Endothelial cell (in vitro differentiated cells): ENCODE data around the gene FHL1. TPM values are rescaled to one million over a fixed set of nuclear protein-coding genes. Genes with fewer than 3 reads are reported as not detected.

ENCODE experiments used
- DNase-seq: peaks from one replicate; pipeline ENCODE4 v3.0.0; 2021; ENCODE audit warnings: low spot score
- H3K27ac Mint-ChIP-seq: one replicate; pipeline ENCODE4 v1.8.0; 2021; ENCODE audit warnings: mixed read lengths, inconsistent platforms; ENCODE audit not compliant: unreplicated experiment
- H3K27me3 Mint-ChIP-seq: one replicate; pipeline ENCODE4 v1.8.0; 2021; ENCODE audit warnings: mild to moderate bottlenecking, moderate library complexity, mixed read lengths, inconsistent platforms; ENCODE audit not compliant: unreplicated experiment
- H3K36me3 Mint-ChIP-seq: one replicate; pipeline ENCODE4 v1.8.0; 2021; ENCODE audit warnings: mild to moderate bottlenecking, low read depth, mixed read lengths, inconsistent platforms; ENCODE audit not compliant: unreplicated experiment
- H3K4me1 Mint-ChIP-seq: one replicate; pipeline ENCODE4 v1.8.0; 2021; ENCODE audit warnings: mild to moderate bottlenecking, mixed read lengths, inconsistent platforms; ENCODE audit not compliant: unreplicated experiment
- H3K4me3 Mint-ChIP-seq: one replicate; pipeline ENCODE4 v1.8.0; 2021; ENCODE audit warnings: mild to moderate bottlenecking, mixed read lengths, inconsistent platforms; ENCODE audit not compliant: unreplicated experiment
- H3K9me3 Mint-ChIP-seq: one replicate; pipeline ENCODE4 v1.8.0; 2021; ENCODE audit warnings: mixed read lengths, inconsistent platforms; ENCODE audit not compliant: unreplicated experiment
- total RNA-seq: library from RNA; stranded (reverse); fragmentation: NEBNext Ultra II Directional; extraction: Animal tissue kit (Norgen Biotek cat#: 25700); gene quantifications from one replicate; pipeline ENCODE4 v1.2.1, GENCODE V29; 2021; ENCODE audit not compliant: unreplicated experiment
- TF ChIP-seq, protein P1 (sequence below): fragments of 200-600 bp; sonication (generic); IDR thresholded peaks from one replicate; pipeline ENCODE4 v1.5.0; 2021; ENCODE audit warnings: antibody characterized with exemption; ENCODE audit not compliant: unreplicated experiment

Gene FHL1
- total RNA-seq, 1 donor from 2014 or later, result 5.6 TPM

DNA sequence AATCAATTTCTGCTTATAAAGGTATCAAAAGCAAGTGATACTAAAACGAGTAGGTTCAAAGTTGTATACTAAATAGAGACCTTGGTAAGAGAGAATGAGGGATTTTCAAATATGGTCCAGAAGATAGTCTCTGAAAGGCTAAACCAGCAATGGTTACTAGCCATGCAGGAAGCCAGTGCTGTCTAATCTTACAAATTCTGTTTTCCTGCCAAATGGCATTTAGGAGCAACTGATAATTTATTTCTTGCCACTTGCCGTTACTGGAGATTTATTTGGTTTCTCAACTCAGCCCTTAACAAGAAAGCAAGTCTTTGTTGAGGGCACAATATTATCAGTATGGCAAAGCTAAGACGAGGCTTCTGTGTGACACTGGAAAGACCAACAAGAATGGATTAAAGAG is 56.6 kb downstream of the FHL1 start:
- no peaks in the 10 kb centered on the region for H3K36me3 Mint-ChIP-seq
- no peak overlapping the region for H3K4me3 Mint-ChIP-seq
- H3K27me3 Mint-ChIP-seq, result no peaks in the 10 kb centered on the region
- H3K9me3 Mint-ChIP-seq, result no peaks in the 10 kb centered on the region
- no peak overlapping the region for H3K27ac Mint-ChIP-seq
- H3K4me1 Mint-ChIP-seq, result no peaks in the 10 kb centered on the region
- TF ChIP-seq, protein P1, sequence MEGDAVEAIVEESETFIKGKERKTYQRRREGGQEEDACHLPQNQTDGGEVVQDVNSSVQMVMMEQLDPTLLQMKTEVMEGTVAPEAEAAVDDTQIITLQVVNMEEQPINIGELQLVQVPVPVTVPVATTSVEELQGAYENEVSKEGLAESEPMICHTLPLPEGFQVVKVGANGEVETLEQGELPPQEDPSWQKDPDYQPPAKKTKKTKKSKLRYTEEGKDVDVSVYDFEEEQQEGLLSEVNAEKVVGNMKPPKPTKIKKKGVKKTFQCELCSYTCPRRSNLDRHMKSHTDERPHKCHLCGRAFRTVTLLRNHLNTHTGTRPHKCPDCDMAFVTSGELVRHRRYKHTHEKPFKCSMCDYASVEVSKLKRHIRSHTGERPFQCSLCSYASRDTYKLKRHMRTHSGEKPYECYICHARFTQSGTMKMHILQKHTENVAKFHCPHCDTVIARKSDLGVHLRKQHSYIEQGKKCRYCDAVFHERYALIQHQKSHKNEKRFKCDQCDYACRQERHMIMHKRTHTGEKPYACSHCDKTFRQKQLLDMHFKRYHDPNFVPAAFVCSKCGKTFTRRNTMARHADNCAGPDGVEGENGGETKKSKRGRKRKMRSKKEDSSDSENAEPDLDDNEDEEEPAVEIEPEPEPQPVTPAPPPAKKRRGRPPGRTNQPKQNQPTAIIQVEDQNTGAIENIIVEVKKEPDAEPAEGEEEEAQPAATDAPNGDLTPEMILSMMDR, result no peak
- no peak for DNase-seq

DNA sequence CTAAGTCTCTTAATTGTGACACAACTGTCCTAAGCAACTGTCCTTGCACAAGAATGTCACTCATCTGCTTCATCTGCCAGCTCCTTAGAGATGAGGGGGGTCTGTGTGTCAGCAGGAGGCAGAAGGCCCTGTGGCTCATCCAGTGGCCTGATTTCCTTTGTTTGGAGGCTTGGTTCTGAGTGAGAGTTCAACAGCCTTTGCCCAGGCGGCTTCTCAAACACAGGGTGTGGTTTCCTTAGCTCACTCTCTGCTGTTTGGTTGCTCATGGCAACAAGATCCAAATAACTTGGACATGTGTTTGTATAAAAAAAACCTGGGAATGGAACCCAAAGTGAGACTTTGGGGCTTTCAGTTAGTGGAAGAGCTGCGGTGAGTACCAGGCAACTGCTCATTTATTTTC is 57.2 kb downstream of the FHL1 start:
- no peaks in the 10 kb centered on the region for H3K9me3 Mint-ChIP-seq
- no peaks in the 10 kb centered on the region for H3K4me1 Mint-ChIP-seq
- H3K27me3 Mint-ChIP-seq, result no peaks in the 10 kb centered on the region
- TF ChIP-seq, protein P1, result no peak
- peak; percentile 11 for DNase-seq
- H3K27ac Mint-ChIP-seq, result no peak overlapping the region
- H3K4me3 Mint-ChIP-seq, result no peak overlapping the region
- no peaks in the 10 kb centered on the region for H3K36me3 Mint-ChIP-seq

DNA sequence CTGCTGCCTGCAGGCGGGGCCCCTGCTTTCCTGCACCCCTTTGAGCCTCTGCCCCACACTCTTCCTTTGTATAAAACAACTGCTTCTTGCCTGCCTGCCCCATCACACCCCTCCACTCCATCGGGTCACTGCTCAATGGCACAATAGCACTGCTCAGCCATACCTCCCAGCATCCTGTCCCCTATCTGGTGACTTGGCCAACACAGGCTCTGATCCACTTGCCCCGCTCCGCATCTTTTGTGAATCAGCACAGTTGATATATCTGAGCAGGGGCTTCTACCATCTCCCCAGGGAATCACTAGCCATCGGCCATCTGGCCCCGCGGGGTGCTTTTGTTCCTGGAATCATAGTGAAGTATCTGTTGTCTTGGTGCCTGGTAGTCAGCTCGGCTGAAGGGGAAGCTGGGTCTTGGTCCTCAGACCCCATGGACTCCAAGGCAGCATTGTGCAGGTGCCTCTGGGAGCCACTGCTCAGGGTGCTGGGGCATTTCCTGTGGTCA is 58.6 kb downstream of the FHL1 start:
- Mint-ChIP-seq H3K9me3 (no peaks in the 10 kb centered on the region), H3K4me1 (peaks cover 7% of the 10 kb centered on the region), H3K36me3 (no peaks in the 10 kb centered on the region), H3K27me3 (no peaks in the 10 kb centered on the region), H3K27ac (no peak overlapping the region), H3K4me3 (no peak overlapping the region)
- TF ChIP-seq, protein P1, result no peak
- no peak for DNase-seq

DNA sequence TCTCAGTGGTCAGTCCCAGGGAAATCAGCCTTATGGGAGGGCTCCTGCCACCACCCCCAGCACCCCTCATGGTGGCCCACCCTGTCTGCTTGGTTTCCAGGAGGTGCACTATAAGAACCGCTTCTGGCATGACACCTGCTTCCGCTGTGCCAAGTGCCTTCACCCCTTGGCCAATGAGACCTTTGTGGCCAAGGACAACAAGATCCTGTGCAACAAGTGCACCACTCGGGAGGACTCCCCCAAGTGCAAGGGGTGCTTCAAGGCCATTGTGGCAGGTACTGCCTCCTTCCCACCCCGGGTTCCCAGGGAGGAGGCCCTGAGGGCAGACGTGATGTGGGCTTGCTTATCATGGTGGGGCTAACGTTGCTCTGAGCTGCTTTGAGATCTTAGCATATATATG is 59.6 kb downstream of the FHL1 start:
- H3K36me3 Mint-ChIP-seq, result no peaks in the 10 kb centered on the region
- H3K4me3 Mint-ChIP-seq, result no peak overlapping the region
- H3K27me3 Mint-ChIP-seq, result no peaks in the 10 kb centered on the region
- TF ChIP-seq, protein P1, result no peak
- no peaks in the 10 kb centered on the region for H3K9me3 Mint-ChIP-seq
- DNase-seq, result no peak
- H3K4me1 Mint-ChIP-seq, result peaks cover 7% of the 10 kb centered on the region
- no peak overlapping the region for H3K27ac Mint-ChIP-seq

DNA sequence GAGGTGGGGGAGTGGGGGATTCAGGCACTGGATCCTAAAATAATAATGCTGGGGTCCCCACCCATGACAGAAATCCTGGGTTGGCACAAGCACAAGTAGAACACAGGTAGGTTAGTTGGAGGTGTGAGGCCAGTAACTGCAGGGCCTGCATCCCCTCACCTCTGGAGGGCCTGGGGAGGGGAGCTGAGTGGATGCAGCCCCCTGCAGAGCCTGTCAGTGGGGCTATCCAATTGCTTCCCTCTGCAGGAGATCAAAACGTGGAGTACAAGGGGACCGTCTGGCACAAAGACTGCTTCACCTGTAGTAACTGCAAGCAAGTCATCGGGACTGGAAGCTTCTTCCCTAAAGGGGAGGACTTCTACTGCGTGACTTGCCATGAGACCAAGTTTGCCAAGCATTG is 60.2 kb downstream of the FHL1 start:
- Mint-ChIP-seq H3K27ac (no peak overlapping the region), H3K4me1 (peaks cover 7% of the 10 kb centered on the region), H3K27me3 (no peaks in the 10 kb centered on the region), H3K9me3 (no peaks in the 10 kb centered on the region), H3K4me3 (no peak overlapping the region), H3K36me3 (no peaks in the 10 kb centered on the region)
- no peak for DNase-seq
- TF ChIP-seq, protein P1, result no peak
